SU-DHL-6 (cell line): Measurements from ENCODE around the gene SPP2.

Source experiments
- H2AFZ ChIP-seq: fragments of 200-600 bp; sonication (generic); 2 replicates; pipeline ENCODE4 v1.6.1; 2014; ENCODE audit warnings: low read depth, mild to moderate bottlenecking, moderate library complexity, mixed read lengths, antibody characterized with exemption, low read length; ENCODE audit not compliant: severe bottlenecking
- H3F3A ChIP-seq: fragments of 200-600 bp; shearing (Covaris generic); 2 replicates; pipeline ENCODE4 v1.6.0; 2016; ENCODE audit warnings: antibody characterized with exemption, mild to moderate bottlenecking; ENCODE audit not compliant: insufficient read depth
- H3K27ac ChIP-seq: fragments of 200-600 bp; sonication (generic); 2 replicates; pipeline ENCODE4 v1.5.1; 2016; ENCODE audit warnings: low read depth, mild to moderate bottlenecking, low read length, moderate library complexity, mixed read lengths
- H3K27me3 ChIP-seq: fragments of 200-600 bp; sonication (generic), shearing (Covaris generic); 2 replicates; pipeline ENCODE4 v1.6.0; 2014; ENCODE audit warnings: mild to moderate bottlenecking, low read length
- H3K36me3 ChIP-seq: fragments of 200-600 bp; sonication (generic); 2 replicates; pipeline ENCODE4 v1.6.1; 2014; ENCODE audit warnings: mild to moderate bottlenecking, low read length, mixed read lengths
- H3K4me2 ChIP-seq: fragments of 300-600, 200-600 bp; shearing (Covaris generic), sonication (generic); 2 replicates; pipeline ENCODE4 v1.6.0; 2014; ENCODE audit warnings: low read length, low read depth, mild to moderate bottlenecking; ENCODE audit not compliant: poor library complexity, severe bottlenecking
- H3K4me3 ChIP-seq: fragments of 200-600 bp; sonication (generic); 2 replicates; pipeline ENCODE4 v1.5.1; 2014; ENCODE audit warnings: antibody characterized with exemption, low read length, mild to moderate bottlenecking, mixed read lengths; ENCODE audit not compliant: insufficient read depth, poor library complexity, severe bottlenecking
- H3K79me2 ChIP-seq: fragments of 200-600 bp; sonication (generic); 2 replicates; pipeline ENCODE4 v1.6.1; 2014; ENCODE audit warnings: mild to moderate bottlenecking, low read length, moderate library complexity; ENCODE audit not compliant: insufficient read depth
- H3K9ac ChIP-seq: fragments of 200-600 bp; sonication (generic); 2 replicates; pipeline ENCODE4 v1.7.0; 2014; ENCODE audit warnings: mild to moderate bottlenecking, low read length
- H3K9me2 ChIP-seq: fragments of 200-600 bp; sonication (generic); replicated peaks from 2 replicates; pipeline ENCODE4 v1.6.1; 2014; ENCODE audit warnings: low read length; ENCODE audit not compliant: insufficient read depth
- H3K9me3 ChIP-seq: fragments of 200-600 bp; sonication (generic); 2 replicates; pipeline ENCODE4 v1.6.1; 2014; ENCODE audit warnings: low read length, mixed read lengths; ENCODE audit not compliant: insufficient read depth
- H4K20me1 ChIP-seq: fragments of 200-600 bp; sonication (generic); 2 replicates; pipeline ENCODE4 v1.6.1; 2014; ENCODE audit warnings: low read depth, mild to moderate bottlenecking, antibody characterized with exemption, low read length, moderate library complexity, mixed read lengths
- CTCF ChIP-seq: fragments of 200-600 bp; sonication (generic); IDR thresholded peaks from one replicate; pipeline ENCODE4 v1.5.1; 2017; ENCODE audit warnings: antibody characterized with exemption, mild to moderate bottlenecking, low read length, moderate library complexity; ENCODE audit not compliant: insufficient read depth, poor library complexity, severe bottlenecking
- EZH2phosphoT487 ChIP-seq: fragments of 200-600 bp; sonication (generic), shearing (Covaris generic); conservative IDR thresholded peaks from 2 replicates; pipeline ENCODE4 v1.6.1; 2018; ENCODE audit warnings: mild to moderate bottlenecking, antibody characterized with exemption, low read length, moderate library complexity, mixed read lengths

The SPP2 gene

DNA sequence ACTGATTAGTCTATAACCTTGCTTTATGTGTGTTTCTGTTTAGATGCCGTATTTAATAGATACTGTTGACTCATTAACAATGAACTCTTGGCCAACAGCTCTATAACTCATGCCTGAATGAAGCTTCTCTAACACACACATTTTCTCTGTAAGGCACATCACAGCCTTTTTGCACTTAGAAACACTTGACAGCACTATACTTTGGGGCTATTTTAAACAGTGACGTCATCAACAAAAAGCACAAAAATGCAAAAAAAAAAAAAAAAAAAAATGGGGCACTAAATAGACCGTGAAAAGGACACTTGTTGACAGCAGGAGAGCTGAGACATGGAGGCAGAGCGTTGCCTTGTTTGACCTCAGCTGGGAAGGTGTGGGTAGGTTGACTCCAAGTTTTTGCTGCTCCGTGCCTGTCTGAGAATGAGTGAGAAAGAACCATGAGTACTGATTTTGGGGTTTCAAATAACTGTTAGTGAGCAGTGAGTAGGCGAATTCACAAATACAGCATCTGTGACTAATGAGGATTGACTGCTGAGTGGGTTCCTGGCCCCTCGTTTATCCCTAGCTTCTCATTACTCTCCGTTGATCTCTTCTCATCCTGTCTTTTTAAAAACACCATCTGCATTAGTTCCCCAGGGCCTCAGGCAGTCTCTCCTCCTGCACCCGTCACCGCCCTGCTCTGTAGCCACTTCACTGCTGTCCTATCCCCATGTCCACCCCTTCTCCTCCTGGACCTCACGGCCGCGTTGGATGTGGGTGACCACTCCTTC lies 24.4 kb downstream of the SPP2 start:
- Histone ChIP-seq H3K4me3 (no peak overlapping the region), H3K27me3 (no peaks in the 10 kb centered on the region), H3K36me3 (no peaks in the 10 kb centered on the region), H3K27ac (no peak overlapping the region), H4K20me1 (no peaks in the 10 kb centered on the region), H3F3A (no peaks in the 10 kb centered on the region), H3K4me2 (no peak overlapping the region), H2AFZ (no peak overlapping the region), H3K79me2 (no peaks in the 10 kb centered on the region), H3K9me3 (no peaks in the 10 kb centered on the region), H3K9me2 (no peaks in the 10 kb centered on the region), H3K9ac (no peak overlapping the region)
- TF ChIP-seq CTCF = no peak
- TF ChIP-seq EZH2phosphoT487 = no peak

GRCh38 chr2:234075518-234075915 lies 25.0 kb downstream of the SPP2 start:
- Histone ChIP-seq H3K27ac (no peak overlapping the region), H3K36me3 (no peaks in the 10 kb centered on the region), H3K27me3 (no peaks in the 10 kb centered on the region), H3K9me2 (no peaks in the 10 kb centered on the region), H3K79me2 (no peaks in the 10 kb centered on the region), H3K4me3 (no peak overlapping the region), H3K9ac (no peak overlapping the region), H3K9me3 (no peaks in the 10 kb centered on the region), H3F3A (no peaks in the 10 kb centered on the region), H4K20me1 (no peaks in the 10 kb centered on the region), H3K4me2 (no peak overlapping the region), H2AFZ (no peak overlapping the region)
- no peak for TF ChIP-seq CTCF
- no peak for TF ChIP-seq EZH2phosphoT487

DNA sequence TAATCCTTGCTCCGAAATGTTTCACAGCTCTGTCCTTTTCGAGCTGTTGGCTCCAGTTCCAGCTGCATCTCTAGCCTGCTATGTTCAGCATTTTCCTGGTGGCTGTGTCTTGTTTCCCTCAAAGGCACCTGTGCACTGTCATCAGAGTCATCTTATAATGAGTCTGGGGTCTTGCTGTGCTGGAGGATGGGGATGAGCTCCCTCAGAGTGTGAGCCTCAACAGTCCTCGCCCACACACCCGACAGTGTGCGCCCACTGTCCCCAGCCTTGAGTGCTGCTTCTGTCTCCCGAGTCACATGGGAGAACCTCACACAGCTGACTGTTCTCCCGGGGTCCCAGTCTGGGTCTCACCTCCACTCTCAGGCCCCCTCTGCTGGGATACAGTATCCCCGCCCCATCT lies 25.4 kb downstream of the SPP2 start:
- Histone ChIP-seq H3K4me3 (no peak overlapping the region), H3K27me3 (no peaks in the 10 kb centered on the region), H3K36me3 (no peaks in the 10 kb centered on the region), H4K20me1 (no peaks in the 10 kb centered on the region), H3K9me3 (no peaks in the 10 kb centered on the region), H3K79me2 (no peaks in the 10 kb centered on the region), H3K9me2 (no peaks in the 10 kb centered on the region), H2AFZ (no peak overlapping the region), H3K27ac (no peak overlapping the region), H3K4me2 (no peak overlapping the region), H3F3A (no peaks in the 10 kb centered on the region), H3K9ac (no peak overlapping the region)
- TF ChIP-seq EZH2phosphoT487 (no peak), CTCF (no peak)
